HuH-7 (cell line): ENCODE results near the gene GLTP.
A peak's percentile ranks its signal among the peaks of the same experiment; 100 is the strongest.
"Not testable (repeated sequence)": the region's sequence is repeated elsewhere in the genome, so short reads cannot be mapped to it uniquely, and the experiment has no call there.

Experiments used
- DNase-seq: peaks from one replicate; pipeline ENCODE4 v3.0.0; 2011; ENCODE audit warnings: low spot score

GLTP gene

DNA sequence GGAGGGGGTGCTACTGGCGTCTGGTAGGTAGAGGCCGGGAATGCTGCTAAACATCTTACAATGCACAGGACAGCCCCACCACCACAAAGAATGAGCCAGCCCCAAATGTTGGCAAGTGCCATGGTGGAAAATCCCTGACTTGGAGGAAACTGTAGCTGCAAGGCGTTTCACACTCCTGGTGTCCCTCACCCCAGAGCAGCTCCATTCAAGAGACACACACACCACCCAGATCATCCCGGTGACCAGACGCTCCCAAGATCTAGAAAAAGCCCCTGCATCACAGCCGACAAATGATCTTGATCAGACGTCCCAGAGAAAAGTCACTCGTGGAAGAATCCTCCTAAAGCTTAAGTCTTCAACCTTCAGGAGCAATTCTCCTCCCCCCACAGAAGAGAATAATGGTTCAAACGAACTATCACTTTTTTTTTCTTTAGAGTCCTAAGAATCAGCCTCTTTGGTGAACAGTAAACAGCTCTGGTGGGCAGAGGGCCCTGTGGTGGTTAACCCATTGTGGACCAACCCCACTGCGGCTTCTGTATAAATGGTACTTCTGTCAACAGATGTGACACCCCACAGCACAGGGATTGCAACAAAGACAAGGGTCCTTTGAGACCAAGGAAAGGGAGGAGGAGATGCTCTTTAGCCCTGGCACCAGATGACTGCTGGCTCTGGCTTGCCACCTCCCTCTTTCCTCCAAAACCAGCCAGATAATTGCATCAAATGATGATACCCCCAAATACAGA is 2.7 kb downstream of the GLTP start:
- no peak for DNase-seq

DNA sequence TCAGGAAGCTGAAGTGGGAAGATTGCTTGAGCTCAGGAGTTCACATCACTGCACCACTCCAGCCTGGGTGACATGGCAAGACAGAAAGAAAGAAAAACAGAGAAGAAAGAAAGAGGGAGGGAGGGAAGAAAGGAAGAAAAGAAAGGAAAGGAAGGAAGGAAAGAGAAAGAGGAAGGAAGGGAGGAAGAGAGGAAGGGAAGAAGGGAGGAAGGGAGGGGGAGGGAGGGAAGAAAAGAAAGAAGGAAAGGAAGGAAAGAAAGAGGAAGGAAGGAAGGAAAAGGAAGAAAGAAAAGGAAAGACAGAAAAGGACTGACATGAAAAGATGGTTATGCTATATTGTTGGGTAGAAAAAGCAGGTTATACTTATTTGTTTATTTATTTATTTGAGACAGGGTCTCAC is 3.9 kb downstream of the GLTP start:
- no peak for DNase-seq

DNA sequence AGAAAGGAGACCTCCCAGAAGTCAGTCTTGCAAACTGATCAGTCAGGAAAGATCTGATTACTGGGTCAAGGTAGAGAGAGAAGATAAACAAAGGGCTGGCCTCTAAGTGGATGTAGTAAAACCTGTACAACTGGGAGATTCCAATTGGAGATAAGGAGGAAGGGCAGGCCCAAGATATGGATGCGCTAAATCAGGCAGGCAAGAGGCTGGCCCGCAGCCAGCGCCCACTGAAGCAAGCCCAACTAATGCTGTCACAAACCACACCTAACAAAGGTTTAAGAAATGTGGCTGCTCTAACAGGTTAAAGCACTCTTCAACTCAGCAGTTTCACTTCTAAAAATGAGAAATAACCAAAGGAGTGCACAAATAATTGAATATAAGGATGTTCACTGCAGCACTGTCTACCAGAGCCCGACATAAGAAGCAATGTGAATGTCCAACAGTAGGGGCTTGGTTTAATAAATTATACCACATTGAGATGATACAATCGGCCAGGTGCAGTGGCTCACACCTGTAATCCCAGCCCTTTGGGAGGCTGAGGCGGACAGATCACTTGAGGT is 4.7 kb downstream of the GLTP start:
- DNase-seq = peak; percentile 30

DNA sequence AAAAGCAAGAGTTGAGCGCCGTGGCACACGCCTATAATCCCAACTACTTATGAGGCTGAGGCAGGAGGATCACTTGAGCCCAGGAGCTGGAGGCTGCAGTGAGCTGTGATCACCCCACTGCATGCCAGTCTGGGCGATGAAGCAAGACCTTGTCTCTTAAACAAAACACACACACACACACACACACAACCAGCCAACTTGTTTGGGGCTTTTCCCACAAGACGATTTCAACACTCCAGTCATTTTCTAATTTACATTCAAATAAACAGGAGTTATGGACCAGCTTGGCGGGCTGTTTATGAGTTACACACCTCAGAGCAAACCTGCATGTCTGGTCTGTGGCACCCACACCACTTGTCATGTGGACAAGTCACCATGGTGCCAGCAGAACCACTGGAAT is 6.7 kb downstream of the GLTP start:
- DNase-seq = no peak

DNA sequence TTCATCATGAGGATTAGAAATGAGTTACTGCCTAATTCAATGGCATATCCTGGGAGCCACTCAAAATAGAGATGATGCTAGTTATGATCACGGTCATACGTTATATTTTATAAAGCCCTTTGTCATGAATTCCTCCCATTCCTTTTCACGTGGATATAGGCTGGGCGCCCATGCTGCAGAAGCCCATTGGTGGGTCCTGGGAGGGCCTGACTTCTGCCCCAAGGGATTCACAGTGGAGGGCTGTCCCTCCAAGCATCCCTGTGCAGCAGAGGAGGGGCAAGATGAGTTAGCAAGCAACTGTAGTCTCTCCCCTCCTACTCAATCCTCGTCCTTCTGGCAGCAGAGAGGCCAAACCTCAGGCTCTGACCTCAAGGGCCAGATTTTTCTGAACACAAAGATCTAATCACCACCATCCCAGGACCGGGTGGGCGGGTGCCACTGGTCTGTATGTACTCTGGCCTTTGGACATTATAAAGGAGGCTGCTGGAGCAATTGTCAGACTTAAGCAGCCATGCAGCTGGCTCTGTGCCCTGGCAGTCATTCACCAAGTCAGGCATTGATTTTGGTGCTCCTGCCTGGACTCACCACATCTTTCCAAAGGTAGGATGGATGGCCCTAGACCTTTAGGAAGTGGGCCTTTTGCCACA is 8.6 kb downstream of the GLTP start:
- DNase-seq = peak; percentile 39

DNA sequence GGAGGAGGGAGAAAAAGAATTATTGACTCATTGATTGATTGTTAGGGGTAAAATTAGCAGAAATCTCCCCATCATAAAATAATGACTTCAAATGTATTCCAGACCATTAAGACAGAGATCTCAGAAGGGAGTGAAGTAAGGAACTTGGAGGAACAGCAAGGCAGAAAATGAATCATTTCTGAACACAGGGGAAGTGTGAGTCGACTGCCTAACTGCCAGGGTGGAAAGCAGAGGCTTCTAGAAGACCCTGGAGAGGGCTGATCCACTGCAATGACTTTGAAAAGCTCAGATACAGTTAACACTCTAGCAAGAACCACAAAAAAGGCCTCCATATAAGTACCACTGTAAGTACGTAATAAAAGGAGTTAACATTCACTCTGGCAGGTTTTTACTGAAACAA is 9.7 kb downstream of the GLTP start:
- DNase-seq = no peak

DNA sequence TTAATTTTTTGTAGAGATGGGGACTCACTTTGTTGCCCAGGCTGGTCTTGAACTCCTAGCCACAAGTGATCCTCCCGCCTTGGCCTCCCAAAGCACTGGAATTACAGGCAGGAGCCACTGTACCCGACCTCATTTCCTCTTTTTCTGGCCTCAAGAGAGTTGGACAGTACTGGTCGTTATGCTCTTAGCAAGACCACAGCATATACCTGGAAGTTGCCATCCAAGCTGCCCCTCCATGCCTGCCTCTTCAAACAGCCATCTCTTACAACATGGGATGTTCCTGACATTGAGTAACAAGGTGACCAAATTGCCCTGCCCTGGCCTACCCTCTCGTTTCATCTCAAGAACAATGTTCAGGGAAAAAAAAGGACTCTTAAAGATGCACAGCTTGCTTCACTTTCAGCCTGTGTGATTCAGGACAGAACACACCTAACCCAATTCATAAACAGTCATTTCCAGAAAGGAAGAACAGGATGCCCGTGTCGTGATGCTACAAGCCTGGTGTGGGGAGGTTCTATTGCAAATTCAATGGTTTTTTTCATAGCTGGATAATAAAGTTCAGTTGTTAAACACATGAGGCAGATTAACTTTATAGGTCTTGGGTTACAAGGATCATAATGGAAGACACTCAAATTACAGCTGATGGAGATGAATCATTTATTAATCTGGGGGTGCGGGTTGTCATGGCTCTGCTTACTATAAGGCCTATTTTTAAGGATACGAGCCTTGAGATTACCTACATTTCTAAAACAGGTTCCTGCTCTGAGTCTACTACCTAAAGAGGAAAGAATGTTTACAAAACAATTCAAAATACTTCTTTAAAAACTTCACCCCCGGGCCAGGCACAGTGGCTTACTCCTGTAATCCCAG is 11.9 kb downstream of the GLTP start:
- DNase-seq = no peak

DNA sequence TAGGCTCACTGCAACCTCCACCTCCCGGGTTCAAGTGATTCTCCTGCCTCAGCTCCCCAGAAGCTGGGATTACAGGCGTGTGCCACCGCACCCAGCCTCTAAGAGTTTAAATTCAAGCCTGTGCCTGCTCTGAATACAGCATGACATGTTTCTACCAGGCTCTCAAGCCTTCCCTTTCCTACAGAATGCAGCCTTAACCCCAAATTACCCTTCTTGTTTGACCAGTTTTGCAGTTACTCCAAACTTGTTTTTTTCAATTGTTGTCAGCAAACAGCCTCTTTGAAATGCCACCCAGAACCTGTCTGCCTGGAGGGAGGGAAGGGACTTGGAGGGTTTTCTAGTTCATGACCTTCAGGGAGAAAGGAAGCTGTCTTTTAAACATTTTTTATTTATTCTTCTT is 15.4 kb downstream of the GLTP start:
- DNase-seq = no peak

DNA sequence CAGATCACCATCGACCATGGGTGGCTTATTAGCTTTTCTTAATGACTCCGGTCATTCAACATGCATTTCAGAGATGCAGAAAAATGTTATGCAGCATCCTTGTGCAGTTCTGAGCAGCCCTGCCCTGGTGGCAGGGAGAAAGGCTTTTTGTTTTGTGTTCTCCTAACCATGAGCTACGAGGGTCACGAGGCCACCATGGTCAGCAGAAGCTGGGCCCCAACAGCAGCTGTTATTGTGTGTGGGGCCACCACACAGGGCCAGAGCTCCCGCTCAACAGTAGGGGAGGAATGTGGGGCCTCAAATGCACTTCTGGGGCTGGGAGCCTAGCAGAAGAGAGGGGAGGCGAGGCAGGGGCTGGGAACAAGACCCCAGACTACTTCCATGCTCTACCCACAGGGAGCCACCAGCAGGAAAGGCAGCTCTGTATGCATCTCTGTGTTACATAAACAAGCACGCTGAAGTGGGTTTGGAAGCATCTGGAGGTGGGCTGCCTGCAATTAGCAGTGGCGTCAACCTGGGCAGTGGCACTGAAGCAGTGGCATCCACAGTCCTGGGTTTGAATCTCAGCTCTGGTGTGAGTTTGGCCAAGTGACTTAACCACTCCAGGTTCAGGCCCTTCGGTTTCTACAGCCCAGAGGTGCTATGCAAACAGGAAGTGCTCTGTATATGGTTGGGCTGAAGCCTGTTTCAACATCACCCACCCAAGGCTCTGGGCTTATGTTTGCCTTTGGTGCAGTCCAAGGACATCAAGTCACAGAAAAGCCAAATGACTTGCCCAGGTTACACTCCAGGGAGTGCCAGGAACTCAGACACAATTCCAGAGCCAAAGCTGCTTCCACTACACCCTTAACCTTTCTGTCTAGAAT is 16.3 kb downstream of the GLTP start:
- DNase-seq = peak; percentile 83

DNA sequence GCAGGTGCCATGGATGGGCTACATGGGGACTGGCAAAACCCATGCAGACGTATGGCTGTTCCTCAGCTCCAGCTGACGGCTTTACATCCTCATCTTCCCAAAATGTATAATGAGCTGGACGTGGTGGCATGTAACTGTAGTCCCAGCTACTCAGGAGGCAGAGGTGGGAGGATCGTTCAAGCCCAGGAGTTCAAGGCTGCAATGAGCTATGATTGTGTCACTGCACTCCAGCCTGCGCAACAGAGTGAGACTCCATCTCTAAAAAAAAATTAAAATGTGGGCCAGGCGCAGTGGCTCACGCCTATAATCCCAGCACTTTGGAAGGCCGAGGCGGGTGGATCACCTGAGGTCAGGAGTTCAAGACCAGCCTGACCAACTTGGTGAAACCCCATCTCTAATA is 17.9 kb downstream of the GLTP start:
- DNase-seq = not testable (repeated sequence)

DNA sequence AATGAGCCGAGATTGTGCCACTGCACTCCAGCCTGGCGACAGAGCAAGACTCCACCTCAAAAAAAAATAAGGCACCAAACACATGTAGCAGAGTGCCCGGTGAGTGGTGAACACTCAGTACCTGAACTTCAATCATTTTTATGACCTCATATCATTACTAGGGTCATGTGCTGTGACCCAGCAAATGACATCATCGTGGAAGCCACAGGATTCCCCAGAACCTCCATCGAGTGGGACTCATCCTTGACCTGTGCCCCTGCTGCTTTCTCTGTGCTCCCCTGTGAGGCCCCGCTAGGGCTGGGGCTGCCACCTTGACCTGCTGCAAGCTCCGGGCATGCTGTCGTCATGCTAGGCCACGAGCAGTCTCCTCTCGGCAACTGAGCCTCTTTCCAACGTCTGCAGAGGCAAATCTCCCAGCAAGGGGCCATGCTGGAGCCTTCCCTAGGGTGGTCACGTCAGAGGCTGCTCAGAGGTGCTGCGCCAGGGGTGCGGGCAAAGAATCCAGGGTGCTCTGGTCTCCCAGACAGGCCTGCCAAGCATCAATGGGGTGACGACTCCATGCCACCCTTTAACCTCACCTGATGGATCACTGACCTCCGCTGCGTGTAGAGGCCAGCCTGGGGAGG is 18.5 kb downstream of the GLTP start:
- no peak for DNase-seq

DNA sequence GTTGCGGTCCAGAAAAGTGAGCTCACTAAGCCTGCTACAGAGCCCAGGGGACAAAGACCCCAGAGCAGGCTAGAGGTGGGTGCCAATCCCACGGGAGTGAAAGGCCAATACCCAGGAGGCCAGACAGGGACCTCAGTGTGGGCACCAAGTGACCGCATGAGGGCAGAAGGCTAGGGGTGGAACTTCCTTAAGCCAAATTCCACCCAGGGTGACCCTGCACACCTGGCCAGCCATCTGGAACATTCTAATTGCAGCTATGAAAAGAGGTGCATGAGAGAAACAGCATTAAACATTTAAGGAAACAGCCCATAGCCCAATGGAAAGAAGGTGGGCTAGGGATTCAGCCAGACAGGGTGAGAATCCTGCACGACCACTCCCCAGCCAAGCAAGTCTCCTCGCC is 19.4 kb downstream of the GLTP start:
- DNase-seq = no peak

DNA sequence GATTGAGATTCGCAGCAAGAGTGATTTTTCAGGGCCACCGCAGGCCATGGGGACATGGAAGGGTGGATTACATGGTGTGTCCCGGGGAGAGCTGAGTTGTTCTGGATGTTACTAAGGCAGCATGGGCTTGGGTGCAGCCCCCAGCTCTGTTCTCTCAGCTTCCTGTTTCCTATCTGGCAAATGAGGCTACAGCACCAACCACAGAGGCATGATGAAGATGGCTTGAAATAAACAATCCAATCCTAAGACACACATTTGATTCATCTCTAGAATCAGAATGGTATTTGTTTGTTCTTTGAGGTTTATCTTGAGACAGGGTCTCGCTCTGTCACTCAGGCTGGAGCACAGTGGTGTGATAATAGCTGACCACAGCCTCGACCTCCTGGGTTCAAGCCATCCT is 21.6 kb downstream of the GLTP start:
- DNase-seq = no peak

DNA sequence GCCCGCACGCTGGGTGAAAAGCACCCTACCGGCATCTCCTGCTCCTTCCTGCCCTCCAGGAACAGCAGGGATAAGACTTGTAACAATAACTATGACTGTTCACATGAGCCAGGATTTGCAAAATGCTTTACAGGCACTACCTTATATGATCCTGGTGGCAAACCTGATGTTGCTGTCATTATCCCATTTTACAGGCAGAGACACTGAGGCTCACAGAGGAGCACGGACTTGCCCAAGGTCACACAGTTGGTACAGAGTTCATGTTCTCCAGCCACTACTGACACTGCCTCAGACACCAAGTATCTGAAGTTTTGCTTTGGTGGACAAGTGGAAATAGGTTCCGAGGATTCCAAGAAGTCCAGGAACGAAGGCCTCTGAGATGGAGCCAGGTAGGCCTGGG is 22.6 kb downstream of the GLTP start:
- DNase-seq = no peak

DNA sequence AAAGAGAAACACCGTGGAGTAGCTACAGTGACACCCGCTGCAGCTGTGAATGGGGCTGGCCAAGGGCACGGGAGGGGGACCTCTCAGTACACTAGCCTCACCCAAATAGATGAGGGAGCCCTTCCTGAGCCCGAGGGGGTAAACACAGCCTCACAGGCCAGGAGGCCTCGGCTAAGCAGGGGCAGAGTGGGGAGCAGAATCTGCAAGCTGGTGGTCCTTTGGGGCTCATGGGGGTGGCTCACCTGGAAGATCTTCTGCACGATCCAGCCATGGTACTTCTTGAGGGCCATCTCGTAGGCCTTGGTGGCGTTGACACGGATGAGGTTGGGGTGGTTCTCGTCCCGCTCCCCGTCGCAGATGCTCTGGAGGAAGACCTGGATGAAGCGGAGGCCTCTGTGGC is 25.0 kb downstream of the GLTP start:
- no peak for DNase-seq

DNA sequence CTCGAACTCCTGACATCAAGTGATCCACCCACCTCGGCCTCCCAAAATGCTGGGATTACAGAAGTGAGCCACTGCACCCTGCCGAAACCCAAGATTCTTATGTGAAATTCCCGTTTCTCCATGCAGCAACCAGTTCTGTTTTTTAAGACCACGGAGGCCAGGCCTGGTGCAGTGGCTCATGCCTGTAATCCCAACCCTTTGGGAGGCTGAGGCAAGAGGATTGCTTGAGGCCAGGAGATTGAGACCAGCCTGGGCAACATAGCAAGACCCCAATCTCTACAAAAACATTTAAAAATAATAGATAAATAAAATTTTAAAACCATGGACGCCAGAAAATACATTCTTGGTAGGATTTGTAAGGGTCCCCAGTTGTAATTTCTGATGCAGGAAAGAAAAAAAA is 29.8 kb downstream of the GLTP start:
- DNase-seq = not testable (repeated sequence)

DNA sequence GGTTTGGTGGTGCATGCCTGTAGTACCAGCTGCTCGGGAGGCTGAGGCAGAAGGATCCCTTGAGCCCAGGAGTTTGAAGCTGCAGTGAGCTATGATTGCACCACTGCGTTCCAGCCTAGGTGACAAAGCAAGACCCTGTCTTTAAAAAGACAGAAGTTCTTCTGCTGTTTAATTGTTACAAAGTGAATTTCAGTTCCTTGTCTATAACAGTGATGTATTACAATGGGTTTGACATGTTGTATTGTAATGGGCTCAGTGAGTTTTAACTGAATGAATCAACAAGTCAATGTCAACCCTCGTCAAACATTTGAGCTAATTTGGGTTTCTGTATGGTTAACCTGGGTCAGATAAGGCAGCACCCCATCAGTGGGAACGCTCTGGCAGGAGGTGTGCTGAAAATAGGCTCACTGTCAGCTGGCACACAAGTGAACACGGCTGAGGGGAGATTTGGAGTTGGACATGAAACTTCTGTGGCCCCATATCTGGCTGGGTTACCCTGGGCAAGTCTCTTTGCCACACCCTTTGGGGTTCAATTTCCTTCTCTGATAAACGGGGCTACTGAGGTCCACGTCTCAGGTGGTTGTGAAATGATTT is 33.1 kb downstream of the GLTP start:
- no peak for DNase-seq

DNA sequence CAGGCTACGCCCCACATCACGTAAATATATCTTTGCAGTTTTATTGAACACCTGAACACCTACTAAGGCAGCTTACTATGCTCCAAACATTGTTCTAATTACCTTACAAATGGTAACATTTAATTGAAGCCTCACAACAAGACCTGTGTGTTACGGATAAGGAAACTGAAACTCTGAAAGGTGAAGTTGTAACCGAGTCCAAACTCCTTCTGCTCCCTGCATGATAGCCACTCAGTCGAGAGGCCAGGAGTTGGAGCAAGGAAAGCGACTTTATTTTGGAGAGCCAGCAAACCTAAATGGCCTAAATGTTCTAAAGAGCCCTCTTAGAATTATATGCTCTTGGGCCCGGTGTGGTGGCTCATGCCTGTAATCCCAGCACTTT is 34.5 kb downstream of the GLTP start:
- no peak for DNase-seq

DNA sequence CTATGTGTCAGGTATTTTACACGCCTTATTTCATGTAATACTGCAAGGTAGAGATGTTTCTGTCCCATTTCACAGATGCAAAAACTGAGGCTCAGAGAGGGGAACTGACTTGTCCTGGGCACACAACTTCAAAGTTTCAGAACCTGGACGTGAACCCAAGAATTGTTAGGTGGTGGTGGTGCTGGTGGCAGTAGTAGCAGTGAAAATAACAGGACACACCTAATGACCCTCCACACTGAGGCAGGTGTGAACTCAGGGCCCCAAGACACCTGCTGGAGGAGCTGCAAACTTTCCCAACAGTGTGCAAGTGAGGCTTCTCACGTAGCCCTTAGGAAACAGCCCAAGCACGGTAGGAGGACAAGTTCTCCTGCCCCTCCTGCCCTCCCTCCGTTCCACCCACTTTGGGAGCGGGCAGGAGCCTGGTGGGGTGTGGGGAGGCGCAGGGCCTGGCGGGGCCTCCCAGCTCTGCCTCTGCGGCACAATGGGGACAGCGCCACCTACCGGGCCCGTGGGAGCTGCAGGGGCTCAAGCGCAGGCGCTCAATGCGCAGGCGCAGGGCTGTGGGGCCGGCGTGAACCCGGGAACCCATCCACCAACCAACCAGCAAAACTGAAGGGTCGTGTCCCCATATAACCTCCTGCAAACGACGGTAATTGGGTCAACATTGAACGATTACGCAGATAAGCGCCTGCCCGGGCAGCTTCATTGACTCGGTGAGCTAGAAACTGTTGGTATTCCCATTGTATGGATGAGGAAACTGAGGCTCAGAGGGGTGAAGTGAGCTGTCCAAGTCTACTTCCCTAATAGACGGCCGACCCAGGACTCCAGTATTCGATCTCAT is 35.1 kb downstream of the GLTP start:
- DNase-seq = peak; percentile 90

DNA sequence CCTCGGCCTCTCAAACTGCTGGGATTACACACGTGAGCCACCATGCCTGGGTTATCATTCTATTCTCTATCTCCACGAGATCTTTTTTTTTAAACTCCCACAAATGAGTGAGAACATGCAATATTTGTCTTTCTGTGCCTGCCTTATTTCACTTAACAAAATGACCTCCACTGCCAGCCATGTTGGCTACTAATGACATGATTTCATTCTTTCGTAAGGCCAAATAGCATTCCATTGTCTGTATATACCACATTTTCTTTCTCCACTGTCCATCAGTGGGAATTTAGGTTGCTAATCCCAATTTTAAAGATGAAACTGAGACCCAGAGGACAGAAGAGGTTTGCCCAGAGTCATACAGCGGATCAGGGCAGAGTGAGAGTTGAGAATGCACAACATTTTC is 36.2 kb downstream of the GLTP start:
- DNase-seq = no peak
